HG03095 (cell line): Measurements from ENCODE around the gene RDX.
"Not testable (repeated sequence)": the region's sequence is repeated elsewhere in the genome, so short reads cannot be mapped to it uniquely, and the experiment has no call there.

Source experiments
- ATAC-seq: cut with Tn5 transposase; IDR thresholded peaks from one replicate; pipeline ENCODE4 v1.9.1; 2021; ENCODE audit warnings: moderate library complexity; ENCODE audit not compliant: unreplicated experiment

The RDX gene

DNA sequence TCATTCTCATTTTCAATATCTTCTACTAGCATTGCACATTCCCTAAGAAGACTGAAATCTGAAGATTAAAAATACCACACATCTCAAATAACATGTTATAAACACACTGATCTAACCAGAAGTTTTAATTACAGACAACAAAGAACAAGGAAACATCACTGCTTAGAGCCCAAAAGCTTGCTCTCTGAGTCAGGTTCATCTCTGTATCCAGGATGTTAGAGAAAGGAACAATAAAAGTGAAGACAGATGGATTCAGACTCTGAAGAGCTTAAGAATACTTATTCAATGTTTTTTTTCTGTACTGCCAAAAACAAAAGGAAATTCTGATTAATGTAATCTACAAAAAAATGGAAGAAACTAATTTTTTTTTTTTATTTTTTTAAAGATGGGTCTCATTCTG, 16.5 kb downstream of the RDX start:
- ATAC-seq = no peak

DNA sequence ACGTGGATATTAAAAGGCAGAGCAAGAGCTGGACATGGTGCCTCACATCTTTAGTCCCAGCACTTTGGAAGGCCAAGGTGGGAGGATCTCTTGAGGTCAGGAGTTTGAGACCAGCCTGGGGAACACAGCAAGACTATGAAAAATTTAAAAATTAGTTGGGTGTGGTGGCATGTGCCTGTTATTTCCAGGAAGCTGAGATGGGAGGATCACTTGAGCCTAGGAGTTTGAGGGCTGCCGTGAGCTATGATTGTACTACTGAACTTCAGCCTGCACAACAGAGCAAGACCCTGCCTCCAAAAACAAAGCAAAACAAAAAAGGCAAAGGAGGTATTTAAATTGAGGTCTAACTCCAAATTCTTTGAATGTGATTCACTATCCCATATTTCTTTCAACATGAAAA, 23.5 kb downstream of the RDX start:
- ATAC-seq = no peak

DNA sequence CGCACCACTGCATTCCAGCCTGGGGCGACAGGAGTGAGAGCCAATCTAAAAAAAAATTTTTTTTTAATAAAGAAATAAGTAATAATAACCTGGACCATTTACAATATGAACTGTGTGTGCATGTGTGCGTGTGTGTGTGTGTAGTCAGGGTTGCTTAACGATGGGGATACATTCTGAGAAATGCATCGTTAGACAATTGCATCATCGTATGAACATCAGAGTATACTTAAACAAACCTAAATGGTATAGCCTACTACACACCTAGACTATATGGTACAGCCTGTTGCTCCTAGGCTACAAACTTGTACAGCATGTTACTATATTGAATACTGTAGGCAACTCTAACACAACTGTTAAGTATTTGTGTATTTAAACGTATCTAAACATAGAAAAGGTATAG, 26.4 kb downstream of the RDX start:
- no peak for ATAC-seq

DNA sequence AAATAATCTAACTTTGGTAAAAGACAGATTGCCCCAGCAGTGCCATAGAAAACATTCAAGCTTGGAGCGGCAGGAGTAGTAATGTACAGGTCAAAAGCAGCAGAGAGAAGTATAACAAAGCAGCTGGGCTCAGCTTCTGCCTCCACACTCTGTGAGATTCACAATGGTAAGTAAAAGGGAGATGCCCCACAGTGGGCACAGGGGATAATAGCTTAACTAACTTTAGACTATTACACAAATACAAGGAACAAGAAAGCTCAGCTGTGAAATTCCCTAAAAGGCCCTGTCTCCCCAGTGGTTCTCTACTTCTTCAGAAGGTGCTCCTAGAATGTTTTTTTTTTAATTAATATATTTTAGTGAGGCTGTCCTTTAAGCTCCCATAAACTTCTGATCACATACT, 28.0 kb downstream of the RDX start:
- no peak for ATAC-seq

DNA sequence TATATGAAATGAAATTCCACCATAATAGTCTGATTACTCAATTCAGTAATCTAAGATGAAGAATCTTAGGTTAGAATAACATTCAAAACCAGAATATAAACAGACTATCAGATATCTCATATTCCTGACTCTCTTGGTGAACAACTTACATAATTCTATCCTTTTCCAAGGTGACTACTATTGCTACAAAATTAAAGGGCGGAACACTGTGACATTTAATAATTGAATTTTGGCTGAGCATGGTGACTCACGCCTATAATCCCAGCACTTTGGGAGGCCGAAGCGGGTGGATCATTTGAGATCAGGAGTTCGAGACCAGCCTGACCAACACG, 34.4 kb downstream of the RDX start:
- ATAC-seq = no peak

DNA sequence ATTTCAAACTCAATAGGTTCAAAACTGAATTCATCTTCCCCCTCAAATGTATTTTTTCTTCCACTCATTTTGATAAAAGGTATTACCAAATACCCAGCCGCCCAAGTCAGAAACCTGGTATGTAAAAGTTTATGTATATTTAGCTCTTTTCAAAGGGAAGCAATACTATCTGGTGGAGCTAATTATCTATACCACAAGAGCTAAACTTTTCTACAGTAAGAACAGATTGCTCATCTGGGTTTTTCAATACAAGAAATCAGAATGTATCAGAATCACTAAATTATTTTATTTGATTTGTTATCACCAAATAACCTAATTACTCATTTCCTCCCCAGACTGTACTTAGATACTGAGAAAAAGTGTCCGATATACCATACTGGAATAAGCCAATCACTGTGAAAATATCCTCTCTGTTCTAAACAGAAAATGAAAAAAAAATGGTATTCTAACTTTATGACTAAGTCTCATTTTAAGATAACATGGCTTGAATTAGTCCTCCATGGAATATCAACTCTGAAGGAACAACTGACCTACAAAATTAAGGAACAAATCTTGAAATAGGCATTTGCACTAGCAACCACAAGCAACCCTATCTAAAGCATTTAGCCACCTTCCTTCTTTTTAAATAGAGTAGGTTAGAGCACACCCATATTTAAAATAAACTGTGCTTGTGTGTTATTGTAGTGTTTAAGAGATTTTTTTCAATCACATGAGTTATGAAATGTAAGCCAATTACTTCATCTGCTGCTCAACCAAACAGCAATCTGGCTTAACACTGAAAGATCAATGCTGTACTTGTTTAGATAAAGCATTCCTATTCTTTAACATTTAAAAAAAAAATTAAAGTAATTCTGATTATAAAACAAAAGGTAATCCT, 35.0 kb downstream of the RDX start:
- no peak for ATAC-seq

DNA sequence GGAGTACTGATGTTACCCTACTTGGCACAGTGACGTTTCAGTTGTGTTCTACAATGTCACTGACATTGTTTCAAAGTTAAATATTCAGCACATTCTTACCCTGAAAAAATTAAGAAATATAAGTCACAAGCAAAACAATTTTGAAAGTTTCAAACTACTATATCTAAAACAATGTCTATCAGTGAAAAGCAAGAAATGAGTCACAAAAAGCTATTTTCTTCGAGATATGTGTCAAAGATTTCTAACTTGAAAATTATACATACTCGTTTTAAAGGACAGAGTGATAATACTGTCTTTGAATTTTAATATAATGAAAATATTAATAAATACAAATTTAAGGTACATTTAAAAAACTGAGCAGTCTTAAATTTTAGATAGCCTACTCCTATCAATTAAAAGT, 42.9 kb downstream of the RDX start:
- no peak for ATAC-seq

DNA sequence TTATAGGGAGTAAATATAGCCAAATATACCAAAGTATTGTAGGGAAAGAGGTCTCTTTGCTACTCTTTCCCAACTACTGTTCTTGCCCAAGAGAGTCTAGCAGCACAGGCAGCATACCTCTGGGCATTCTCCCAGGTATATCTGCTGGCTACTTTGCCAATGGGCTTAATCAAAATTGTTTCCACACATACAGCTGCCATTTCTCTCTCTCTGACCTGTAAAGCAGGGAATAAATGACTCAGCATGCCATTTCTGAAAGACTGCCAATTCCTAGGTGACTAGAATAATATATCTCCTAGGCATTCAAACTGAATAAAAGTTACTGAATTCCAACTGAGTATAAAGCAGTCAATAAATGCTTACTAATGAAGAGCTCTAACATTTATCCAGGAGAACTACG, 44.6 kb downstream of the RDX start:
- ATAC-seq = no peak

DNA sequence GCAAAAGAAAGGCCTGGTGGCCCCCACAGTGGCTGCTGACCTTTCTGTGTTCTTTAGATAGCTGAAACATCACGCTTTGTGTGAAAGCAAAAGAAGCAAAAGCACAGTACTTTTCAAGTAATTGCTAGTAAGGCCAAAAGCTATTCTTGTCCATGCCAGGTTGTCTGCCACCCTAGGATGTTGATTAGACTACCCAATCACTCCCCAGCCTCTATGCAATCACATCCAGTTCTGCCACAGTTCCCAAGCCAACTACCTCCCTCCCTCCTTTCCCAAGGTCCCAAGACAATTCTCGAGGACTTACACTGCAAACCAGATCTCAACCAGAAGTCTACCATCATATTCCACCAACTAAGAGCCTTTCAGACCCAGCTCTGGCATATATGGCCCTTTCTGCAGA, 46.2 kb downstream of the RDX start:
- no peak for ATAC-seq

DNA sequence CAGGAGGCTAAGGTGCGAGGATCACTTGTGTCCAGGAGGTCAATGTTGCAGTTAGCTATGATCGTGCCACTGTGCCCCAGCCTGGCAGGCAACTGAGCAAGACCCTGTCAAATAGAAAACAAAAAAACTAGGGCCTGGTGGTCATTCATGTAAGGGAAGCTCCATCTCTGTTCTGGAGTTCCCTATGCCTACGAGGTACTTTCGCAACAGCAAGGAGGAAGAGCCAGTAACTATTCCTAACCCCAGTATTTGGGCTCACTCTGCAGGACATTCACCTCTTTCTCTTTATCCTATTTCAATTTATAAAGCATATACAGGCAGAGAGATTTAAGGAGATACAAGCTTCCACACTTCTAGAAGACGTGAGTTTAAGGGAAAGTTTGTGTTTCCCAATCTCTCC, 46.6 kb downstream of the RDX start:
- no peak for ATAC-seq

DNA sequence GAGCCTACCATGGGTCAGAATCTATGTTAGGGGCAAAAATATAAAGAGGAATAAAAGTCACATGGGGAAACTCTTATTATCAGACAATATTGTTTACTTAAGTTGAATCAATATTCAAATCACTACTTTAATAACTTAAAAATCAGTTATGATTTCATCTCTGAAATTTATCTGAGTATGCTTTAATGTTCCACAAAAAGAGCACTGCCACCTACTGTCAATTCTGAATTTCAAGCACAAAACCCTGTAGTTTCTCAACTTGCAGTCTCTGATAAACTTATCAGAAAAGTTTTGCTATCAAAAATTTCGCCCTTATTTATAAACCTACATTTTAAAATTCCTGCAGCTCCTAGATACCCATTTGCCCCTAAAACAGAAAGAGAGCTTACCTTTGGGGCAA, 47.3 kb downstream of the RDX start:
- no peak for ATAC-seq

DNA sequence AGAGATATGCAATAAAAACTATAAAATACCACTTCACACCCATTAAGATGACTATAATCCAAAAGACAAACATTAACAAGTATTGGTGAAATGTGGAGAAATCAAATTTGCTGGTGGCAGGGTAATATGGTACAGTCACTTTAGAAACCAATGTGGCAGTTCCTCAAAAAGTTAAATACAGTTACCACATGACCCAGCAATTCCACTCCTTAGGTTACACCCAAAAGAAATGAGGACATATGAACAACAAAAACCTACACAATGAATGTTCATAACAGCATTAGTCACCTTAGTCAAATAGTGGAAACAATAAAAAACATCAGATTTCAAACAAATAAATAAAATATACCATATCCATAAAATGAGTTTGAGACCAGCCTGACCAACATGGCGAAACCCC, 52.6 kb downstream of the RDX start:
- no peak for ATAC-seq

DNA sequence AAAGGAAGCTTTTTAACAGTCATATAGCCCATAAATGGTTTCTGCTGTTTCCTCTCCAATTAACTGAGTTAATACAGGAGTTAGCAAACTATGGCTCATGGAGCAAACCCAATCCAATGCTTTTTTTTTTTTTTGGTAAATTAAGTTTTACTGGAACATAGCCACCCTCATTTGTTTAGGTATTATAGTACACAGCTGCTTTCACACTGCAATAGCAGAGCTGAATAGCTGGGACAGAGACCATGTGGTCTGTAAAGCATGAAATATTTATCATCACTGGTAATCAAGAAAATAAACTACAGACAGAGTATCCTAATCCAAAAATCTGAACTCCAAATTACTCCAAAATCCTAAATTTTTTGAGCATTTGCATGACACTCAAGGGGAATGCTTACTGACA, 53.7 kb downstream of the RDX start:
- ATAC-seq = no peak

DNA sequence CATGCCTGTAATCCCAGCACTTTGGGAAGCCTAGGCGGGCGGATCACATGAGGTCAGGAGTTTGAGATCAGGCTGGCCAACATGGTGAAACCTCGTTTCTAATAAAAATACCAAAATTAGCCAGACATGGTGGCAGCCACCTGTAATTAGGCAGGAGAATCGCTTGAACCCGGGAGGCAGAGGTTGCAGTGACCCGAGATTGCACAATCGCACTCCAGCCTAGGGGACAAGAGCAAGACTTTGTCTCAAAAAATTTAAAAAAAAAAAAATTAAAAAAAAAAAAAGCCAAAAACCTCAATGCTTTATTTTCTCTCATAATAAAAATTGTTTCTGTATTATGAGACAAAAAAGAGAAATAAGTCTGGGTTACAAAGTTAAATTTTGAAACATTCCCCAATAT, 54.2 kb downstream of the RDX start:
- no peak for ATAC-seq

DNA sequence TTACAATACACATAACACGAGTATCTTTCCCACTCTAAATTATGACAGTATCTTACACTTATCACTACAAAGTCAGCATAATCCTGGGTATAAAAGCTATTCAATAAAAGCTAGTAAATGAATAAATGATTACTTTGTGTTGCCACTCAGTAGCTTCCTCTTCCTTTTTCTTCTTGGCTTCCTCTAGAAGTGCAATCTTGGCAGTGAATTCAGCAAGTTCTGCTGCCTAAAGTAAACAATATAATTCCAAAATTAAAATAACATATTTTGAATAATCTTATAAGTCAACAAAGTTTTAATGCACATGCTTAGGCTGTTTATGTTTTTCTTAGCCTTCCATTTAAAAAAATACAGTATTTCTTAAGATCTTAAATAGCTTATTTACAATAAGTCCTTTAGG, 60.4 kb downstream of the RDX start:
- no peak for ATAC-seq

DNA sequence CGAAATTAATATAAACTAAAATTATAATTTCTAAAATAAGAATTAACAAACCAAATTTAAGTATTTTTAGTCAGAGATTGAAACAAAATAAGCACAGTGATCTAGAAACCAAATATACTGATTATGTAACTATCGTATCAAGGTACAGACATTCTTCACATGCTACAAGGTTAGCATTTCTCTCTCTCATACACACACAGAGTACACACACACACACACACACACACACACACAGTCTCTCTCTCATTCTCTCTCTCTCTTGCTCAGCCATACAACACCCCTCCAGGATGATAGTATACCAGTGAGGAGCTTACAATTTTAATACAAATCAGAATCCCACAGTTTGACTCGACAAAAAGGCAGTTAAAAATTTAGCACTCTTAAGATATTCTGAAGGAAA, 66.0 kb downstream of the RDX start:
- no peak for ATAC-seq

DNA sequence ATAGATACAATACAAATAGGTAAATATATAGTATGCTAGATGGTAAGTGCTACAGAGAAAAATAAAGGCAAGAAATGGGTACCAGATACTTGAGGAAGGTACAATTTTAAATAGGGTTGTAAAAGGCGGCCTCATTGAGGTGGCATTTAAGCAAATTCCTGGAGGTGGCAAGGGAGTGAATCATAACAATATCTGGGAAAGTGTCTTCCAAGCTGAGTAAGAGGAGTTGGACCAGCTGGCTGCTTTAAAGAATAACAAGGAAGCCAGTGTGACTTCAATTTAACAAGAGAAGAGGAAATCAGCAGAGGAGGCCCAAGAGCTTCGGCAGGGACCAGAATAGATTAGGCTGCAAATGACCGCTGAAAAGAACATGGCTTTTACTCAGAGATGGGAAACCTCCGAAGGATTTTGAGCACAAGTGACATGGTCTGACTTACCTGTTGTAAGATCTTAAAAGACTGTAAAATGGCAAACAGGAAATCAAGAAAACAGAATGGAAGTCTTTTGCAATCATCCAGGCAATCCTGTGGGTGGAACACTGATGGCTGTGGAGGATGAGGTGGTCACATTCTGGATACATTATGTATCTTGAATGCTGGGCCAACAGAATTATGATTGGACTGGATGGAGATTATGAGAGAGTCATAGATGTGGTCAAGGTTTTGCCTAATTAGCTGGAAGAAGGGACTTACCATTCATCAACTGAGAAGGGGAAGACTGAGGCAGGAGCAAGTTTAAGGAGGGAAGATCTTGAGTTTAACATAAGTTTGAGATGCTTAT, 77.2 kb downstream of the RDX start:
- no peak for ATAC-seq

DNA sequence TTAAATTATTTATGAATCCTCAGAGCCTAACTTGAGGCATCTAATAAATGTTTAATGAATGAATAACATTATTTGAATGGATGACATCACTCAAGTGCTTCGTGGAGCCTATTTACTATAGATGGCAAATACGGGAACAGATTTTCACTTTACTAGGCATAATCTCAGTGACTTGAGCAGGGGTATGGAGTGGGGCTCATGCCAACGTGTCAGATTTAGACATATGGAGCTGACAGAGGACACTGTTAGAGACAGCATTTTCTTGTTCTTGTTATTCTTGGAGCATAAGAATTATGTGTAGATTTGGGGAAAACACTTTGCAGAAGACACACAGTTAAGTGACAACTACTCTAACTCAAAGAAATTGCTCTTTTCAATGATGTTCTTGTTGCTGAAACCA, 78.5 kb downstream of the RDX start:
- no peak for ATAC-seq

DNA sequence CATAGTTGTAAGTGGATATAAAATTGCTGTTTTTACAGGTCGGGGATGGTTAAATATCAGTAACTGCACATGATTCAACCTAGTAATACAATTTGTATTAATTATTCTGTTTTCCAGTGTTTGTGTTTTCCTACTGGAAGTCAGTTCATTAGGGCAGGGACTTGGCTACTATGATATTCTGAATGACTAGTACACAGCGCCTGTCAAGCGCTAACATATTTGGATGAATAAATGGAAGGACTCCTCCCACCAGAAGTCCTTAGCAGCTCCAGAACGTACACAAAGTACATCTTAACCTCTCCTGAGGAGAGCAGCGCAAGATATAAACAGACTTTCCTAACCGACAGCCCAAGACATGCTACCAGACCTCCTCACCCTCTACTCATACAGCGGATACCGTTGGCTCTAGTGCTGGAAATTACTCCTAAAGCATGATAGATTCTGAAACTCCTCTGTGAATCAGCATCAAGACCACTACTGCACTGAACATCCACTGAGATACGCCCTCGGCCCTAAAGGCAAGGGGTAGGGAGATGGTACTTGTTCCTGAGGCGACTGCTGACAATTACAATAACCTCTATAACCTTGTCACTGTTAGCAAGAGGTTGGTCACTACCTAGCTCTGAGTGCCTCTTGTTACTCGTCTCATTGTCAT, 79.1 kb downstream of the RDX start:
- ATAC-seq = no peak

DNA sequence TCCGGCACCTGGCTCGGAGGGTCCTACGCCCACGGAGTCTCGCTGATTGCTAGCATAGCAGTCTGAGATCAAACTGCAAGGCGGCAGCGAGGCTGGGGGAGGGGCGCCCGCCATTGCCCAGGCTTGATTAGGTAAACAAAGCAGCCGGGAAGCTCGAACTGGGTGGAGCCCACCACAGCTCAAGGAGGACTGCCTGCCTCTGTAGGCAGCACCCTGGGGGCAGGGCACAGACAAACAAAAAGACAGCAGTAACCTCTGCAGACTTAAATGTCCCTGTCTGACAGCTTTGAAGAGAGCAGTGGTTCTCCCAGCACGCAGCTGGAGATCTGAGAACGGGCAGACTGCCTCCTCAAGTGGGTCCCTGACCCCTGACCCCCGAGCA, 87.1 kb downstream of the RDX start:
- ATAC-seq = not testable (repeated sequence)

DNA sequence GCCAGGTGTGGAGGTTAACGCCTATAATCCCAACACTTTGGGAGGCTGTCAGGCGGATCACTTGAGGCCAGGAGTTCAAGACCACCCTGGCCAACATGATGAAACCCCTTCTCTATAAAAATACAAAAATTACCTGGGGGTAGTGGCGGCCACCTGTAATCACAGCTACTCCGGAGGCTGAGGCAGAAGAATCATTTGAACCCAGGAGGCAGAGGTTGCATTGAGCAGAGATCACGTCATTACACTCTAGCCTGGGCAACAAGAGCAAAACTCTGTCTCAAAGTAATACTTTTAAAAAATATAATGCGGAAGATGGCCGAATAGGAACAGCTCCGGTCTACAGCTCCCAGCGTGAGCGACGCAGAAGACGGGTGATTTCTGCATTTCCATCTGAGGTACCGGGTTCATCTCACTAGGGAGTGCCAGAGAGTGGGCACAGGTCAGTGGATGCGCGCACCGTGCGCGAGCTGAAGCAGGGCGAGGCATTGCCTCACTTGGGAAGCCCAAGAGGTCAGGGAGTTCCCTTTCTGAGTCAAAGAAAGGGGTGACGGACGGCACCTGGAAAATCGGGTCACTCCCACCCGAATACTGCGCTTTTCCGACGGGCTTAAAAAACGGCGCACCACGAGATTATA, 87.6 kb downstream of the RDX start:
- not testable (repeated sequence) for ATAC-seq

DNA sequence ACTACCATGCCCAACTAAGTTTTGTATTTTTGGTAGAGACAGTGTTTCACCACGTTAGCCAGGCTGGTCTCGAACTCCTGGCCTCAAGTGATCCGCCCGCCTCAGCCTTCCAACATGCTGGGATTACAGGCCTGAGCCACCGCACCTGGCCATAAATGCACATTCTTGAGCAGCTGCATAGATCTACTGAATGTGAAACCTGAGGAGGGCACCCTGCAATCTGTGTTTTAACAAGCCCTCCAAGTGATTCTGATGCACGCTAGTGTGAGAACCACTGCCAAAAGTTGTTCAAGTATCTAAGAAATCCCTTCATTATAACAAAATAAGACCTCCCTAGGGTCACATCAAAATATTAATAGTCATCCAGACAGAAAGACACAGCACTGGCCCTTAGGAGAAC, 89.3 kb downstream of the RDX start:
- no peak for ATAC-seq
